Caco-2 (cell line): ENCODE measurements around the gene SLC19A3. TPM values are rescaled to one million over a fixed set of nuclear protein-coding genes. Genes with fewer than 3 reads are reported as not detected.

Source experiments
- Bru-seq: library from RNA; stranded (reverse); fragments of 400-500 nt; gene quantifications from one replicate; lab custom pipeline; 2021; lab: Mats Ljungman, UMichigan
- BruChase-seq, 2 experiments: library from RNA; stranded (reverse); fragments of 400-500 nt; gene quantifications; one replicate each; lab custom pipeline; 2021; lab: Mats Ljungman, UMichigan
- BruUV-seq: library from RNA; stranded (reverse); fragments of 400-500 nt; replicated peaks from 2 replicates; lab custom pipeline; 2021; lab: Mats Ljungman, UMichigan
- CTCF ChIA-PET: fragments of 300-600 bp; sonication (Branson Sonifier 250); formaldehyde crosslinking; loops from one replicate; lab custom pipeline; 2022; ENCODE audit warnings: antibody characterized with exemption; lab: Charles Lee
- POLR2A ChIA-PET: fragments of 300-600 bp; sonication (Branson Sonifier 250); formaldehyde crosslinking; loops from one replicate; lab custom pipeline; 2022; ENCODE audit warnings: antibody characterized with exemption; lab: Charles Lee
- DNase-seq, 2 experiments: peaks; one replicate each; pipeline versions ENCODE4 v3.0.0 to v3.0.0-alpha.2; 2020 to 2022
- H3K27me3 ChIP-seq: replicated peaks from 2 replicates; pipeline ENCODE4 v1.6.0; 2011; ENCODE audit warnings: low read length; ENCODE audit not compliant: control insufficient read depth, insufficient read depth
- H3K36me3 ChIP-seq: 2 replicates; pipeline ENCODE4 v1.5.1; 2011; ENCODE audit warnings: low read length; ENCODE audit not compliant: control insufficient read depth, insufficient read depth
- H3K4me1 ChIP-seq: fragments of 250-450 bp; sonication (Bioruptor Pico); 2 replicates; pipeline ENCODE4 v1.5.1; 2020; ENCODE audit warnings: mild to moderate bottlenecking
- H3K4me3 ChIP-seq: 2 replicates; pipeline ENCODE4 v1.5.1; 2011; ENCODE audit warnings: low read depth, mild to moderate bottlenecking, control low read depth, low read length
- H3K9me3 ChIP-seq: fragments of 250-450 bp; sonication (Bioruptor Pico); 2 replicates; pipeline ENCODE4 v1.5.1; 2020; ENCODE audit warnings: mild to moderate bottlenecking, moderate library complexity
- H3K27ac Mint-ChIP-seq: one replicate; pipeline ENCODE4 v1.8.0; 2022; ENCODE audit warnings: mixed read lengths; ENCODE audit not compliant: unreplicated experiment
- H3K27me3 Mint-ChIP-seq: one replicate; pipeline ENCODE4 v1.8.0; 2022; ENCODE audit warnings: mixed read lengths; ENCODE audit not compliant: insufficient read depth, unreplicated experiment
- H3K36me3 Mint-ChIP-seq: one replicate; pipeline ENCODE4 v1.8.0; 2022; ENCODE audit warnings: mild to moderate bottlenecking, mixed read lengths; ENCODE audit not compliant: insufficient read depth, unreplicated experiment
- H3K4me1 Mint-ChIP-seq: one replicate; pipeline ENCODE4 v1.8.0; 2022; ENCODE audit warnings: low read depth, mixed read lengths; ENCODE audit not compliant: unreplicated experiment
- H3K4me3 Mint-ChIP-seq: one replicate; pipeline ENCODE4 v1.8.0; 2022; ENCODE audit warnings: mild to moderate bottlenecking, moderate library complexity, mixed read lengths; ENCODE audit not compliant: unreplicated experiment
- H3K9me3 Mint-ChIP-seq: one replicate; pipeline ENCODE4 v1.8.0; 2022; ENCODE audit warnings: mixed read lengths; ENCODE audit not compliant: unreplicated experiment
- CTCF ChIP-seq, 2 experiments: fragments of 200-600 bp in 1 of 2; IDR thresholded peaks; 1 replicate in 1 of 2; 2 replicates in 1 of 2; pipeline versions ENCODE4 v1.5.1 to v1.8.0; 2011 to 2022; ENCODE audit warnings: antibody characterized with exemption in 1 of 2, control low read depth in 1 of 2, inconsistent platforms in 1 of 2, low read depth in 1 of 2, low read length in 1 of 2, mild to moderate bottlenecking in 1 of 2, moderate library complexity in 1 of 2; ENCODE audit not compliant: insufficient read depth in 1 of 2, severe bottlenecking in 1 of 2, unreplicated experiment in 1 of 2
- intact Hi-C: fragments of 100-400 bp; cut with micrococcal nuclease; formaldehyde crosslinking; loops from one replicate; pipeline ENCODE4 v1.10.0; 2022; ENCODE audit not compliant: unreplicated experiment
- long read RNA-seq: library from polyadenylated mRNA; stranded (forward); transcript quantifications from one replicate; pipeline ENCODE4 v2.0.0, GENCODE V29; 2022
- total RNA-seq: library from RNA; stranded (reverse); gene quantifications from 2 replicates; pipeline ENCODE4 v1.2.3, GENCODE V29; 2022

Gene SLC19A3
- 88.2 and 98.5 TPM in 2 replicates for total RNA-seq
- percentile 92 among the genes with signal in this experiment for Bru-seq, nascent RNA
- BruChase-seq, experiment 1, labeled RNA remaining after a 2-hour chase: percentile 95 among the genes with signal in this experiment
- percentile 93 among the genes with signal in this experiment for BruChase-seq, experiment 2, labeled RNA remaining after a 6-hour chase
- long read RNA-seq, full-length matches to known transcripts: 25 of 56 reads
- long read RNA-seq, partial matches to known transcripts: 6 of 56 reads
- long read RNA-seq, other reads (novel, unspliced or antisense): 25 of 56 reads

GRCh38 chr2:227717687-227718567 is at the start of gene SLC19A3:
Gene SLC19A3, minus strand, starts transcription at chr2:227718028. Its CDS starts 15,710 bp downstream, at chr2:227702318.
- H3K36me3 ChIP-seq: no peaks in the 10 kb centered on the region
- Mint-ChIP-seq H3K4me1 (peaks cover 20% of the 10 kb centered on the region), H3K9me3 (no peaks in the 10 kb centered on the region), H3K4me3 (peak within 1 kb of the TSS; percentile 74), H3K36me3 (peaks cover 40% of the 10 kb centered on the region), H3K27ac (peak within 1 kb of the TSS; percentile 59), H3K27me3 (no peaks in the 10 kb centered on the region)
- ChIA-PET POLR2A (interaction anchor here (0.6 to 1.0 kb wide), 2 partner anchors 16 to 44 kb away, joined by 3 to 4 read pairs; no protein-coding TSS in a partner anchor), CTCF (interaction anchor here (1.1 kb wide), 1 partner anchor 48 kb away, joined by 3 read pairs; no protein-coding TSS in a partner anchor)
- TF ChIP-seq CTCF (IDR thresholded peaks at IDR 0.05; ENCODE audit: insufficient read depth in 1 of 2, low read depth in 1 of 2, low read length in 1 of 2, severe bottlenecking in 1 of 2, unreplicated experiment in 1 of 2): no peak
- no peaks in the 10 kb centered on the region for H3K27me3 ChIP-seq
- peaks cover 34% of the 10 kb centered on the region for H3K4me1 ChIP-seq
- BruUV-seq: TSS peak; percentile 88
- peak; percentile 87 to 90 for DNase-seq
- H3K9me3 ChIP-seq: no peaks in the 10 kb centered on the region
- intact Hi-C loops: loop anchor here (1.0 to 2.0 kb wide), 2 partner anchors 15 to 21 kb away; no protein-coding TSS in a partner anchor
- H3K4me3 ChIP-seq: peak within 1 kb of the TSS; percentile 43

- peaks cover 6% of the 10 kb centered on the region for H3K36me3 Mint-ChIP-seq
- peak; percentile 76 to 81 for TF ChIP-seq CTCF (IDR thresholded peaks at IDR 0.05; ENCODE audit: insufficient read depth in 1 of 2, low read depth in 1 of 2, low read length in 1 of 2, severe bottlenecking in 1 of 2, unreplicated experiment in 1 of 2)
- no peak overlapping the region for H3K4me3 Mint-ChIP-seq
- ChIA-PET POLR2A (interaction anchor here (0.5 to 1.1 kb wide), 3 partner anchors 64 to 966 kb away, joined by 4 to 6 read pairs (median 4); no protein-coding TSS in a partner anchor), CTCF (interaction anchor here (0.6 to 2.7 kb wide), 17 partner anchors 30 to 427 kb away, joined by 3 to 48 read pairs (median 4); partner anchors contain the start of gene SLC19A3)
- no TSS peak for BruUV-seq
- intact Hi-C loops: loop anchor here (1.0 to 5.0 kb wide), 5 partner anchors 96 to 360 kb away; partner anchors contain the start of gene AGFG1
- no peak overlapping the region for H3K4me3 ChIP-seq
- no peaks in the 10 kb centered on the region for H3K36me3 ChIP-seq
- H3K27me3 ChIP-seq: no peaks in the 10 kb centered on the region
- no peaks in the 10 kb centered on the region for H3K9me3 Mint-ChIP-seq
- peak; percentile 78 to 82 for DNase-seq
- H3K4me1 Mint-ChIP-seq: peaks cover 23% of the 10 kb centered on the region
- H3K4me1 ChIP-seq: peaks cover 25% of the 10 kb centered on the region
- H3K27ac Mint-ChIP-seq: peak overlapping the region; percentile 3
- H3K27me3 Mint-ChIP-seq: no peaks in the 10 kb centered on the region
- H3K9me3 ChIP-seq: no peaks in the 10 kb centered on the region
Observed at GRCh38 chr2:227766373-227766883, 48.6 kb upstream of the SLC19A3 start.
